Activated gamma-delta T cell treated with anti-CD3 and anti-CD28 coated beads, Interleukin-2, amount 50 U/mL, for 16 hours (primary cell): ENCODE data around the gene LGALS7B.
"Not testable (repeated sequence)": the region's sequence is repeated elsewhere in the genome, so short reads cannot be mapped to it uniquely, and the experiment has no call there.

Experiments
- DNase-seq: peaks from one replicate; pipeline ENCODE4 v3.0.0-alpha.2; 2020; ENCODE audit warnings: low read depth

The LGALS7B gene

GRCh38 chr19:38821230-38821825 lies 32.3 kb downstream of the LGALS7B start:
- DNase-seq: not testable (repeated sequence)

GRCh38 chr19:38825936-38826335 lies 36.9 kb downstream of the LGALS7B start:
- DNase-seq: not testable (repeated sequence)

- no peak for DNase-seq
Observed at GRCh38 chr19:38826856-38827551, 38.0 kb downstream of the LGALS7B start.

GRCh38 chr19:38829203-38829602 lies 40.2 kb downstream of the LGALS7B start:
- not testable (repeated sequence) for DNase-seq

GRCh38 chr19:38830039-38830733 lies 41.2 kb downstream of the LGALS7B start:
- no peak for DNase-seq

- DNase-seq: no peak
Observed at GRCh38 chr19:38831142-38831605, 42.2 kb downstream of the LGALS7B start.

GRCh38 chr19:38833092-38833425 lies 44.1 kb downstream of the LGALS7B start:
- DNase-seq: no peak

GRCh38 chr19:38834104-38834490 lies 45.1 kb downstream of the LGALS7B start:
- DNase-seq: no peak

- DNase-seq: no peak
Observed at GRCh38 chr19:38834590-38834989, 45.6 kb downstream of the LGALS7B start.

- no peak for DNase-seq
Observed at GRCh38 chr19:38836159-38836982, 47.4 kb downstream of the LGALS7B start.

GRCh38 chr19:38836983-38837626 lies 48.1 kb downstream of the LGALS7B start:
- no peak for DNase-seq

GRCh38 chr19:38837656-38838121 lies 48.7 kb downstream of the LGALS7B start:
- DNase-seq: no peak

- DNase-seq: no peak
Observed at GRCh38 chr19:38838208-38838985, 49.4 kb downstream of the LGALS7B start.

GRCh38 chr19:38838986-38839761 lies 50.2 kb downstream of the LGALS7B start:
- no peak for DNase-seq

- DNase-seq: no peak
Observed at GRCh38 chr19:38839816-38840582, 51.0 kb downstream of the LGALS7B start.

- no peak for DNase-seq
Observed at GRCh38 chr19:38840583-38840968, 51.6 kb downstream of the LGALS7B start.
